ENCODE results near the gene INPP5D.

The INPP5D gene

GRCh38 chr2:233074106-233074505 lies 14.0 kb downstream of the INPP5D start:
- H3K4me1 ChIP-seq (ENCODE audit: control insufficient read depth, insufficient read depth, low read length), result peaks cover 8% of the 10 kb centered on the region
- no peak overlapping the region for H3K9ac ChIP-seq (ENCODE audit: low read length)
- no peaks in the 10 kb centered on the region for H3K36me3 ChIP-seq (ENCODE audit: control insufficient read depth, insufficient read depth, low read length)
- H3K4me3 ChIP-seq (ENCODE audit: low read length), result no peak overlapping the region
- H3K9me3 ChIP-seq (ENCODE audit: control insufficient read depth, low read length), result no peaks in the 10 kb centered on the region
- H3K27me3 ChIP-seq (ENCODE audit: control insufficient read depth, insufficient read depth, low read length), result no peaks in the 10 kb centered on the region

- Histone ChIP-seq H3K36me3 (ENCODE audit: control insufficient read depth, insufficient read depth, low read length) (no peaks in the 10 kb centered on the region), H3K4me1 (ENCODE audit: control insufficient read depth, insufficient read depth, low read length) (peaks cover 8% of the 10 kb centered on the region), H3K9ac (ENCODE audit: low read length) (no peak overlapping the region), H3K9me3 (ENCODE audit: control insufficient read depth, low read length) (no peaks in the 10 kb centered on the region), H3K4me3 (ENCODE audit: low read length) (no peak overlapping the region), H3K27me3 (ENCODE audit: control insufficient read depth, insufficient read depth, low read length) (no peaks in the 10 kb centered on the region)
These were observed 15.2 kb downstream of the INPP5D start for GRCh38 chr2:233075141-233075965.

- Histone ChIP-seq H3K4me1 (ENCODE audit: control insufficient read depth, insufficient read depth, low read length) (peaks cover 8% of the 10 kb centered on the region), H3K9ac (ENCODE audit: low read length) (no peak overlapping the region), H3K27me3 (ENCODE audit: control insufficient read depth, insufficient read depth, low read length) (no peaks in the 10 kb centered on the region), H3K9me3 (ENCODE audit: control insufficient read depth, low read length) (no peaks in the 10 kb centered on the region), H3K4me3 (ENCODE audit: low read length) (no peak overlapping the region), H3K36me3 (ENCODE audit: control insufficient read depth, insufficient read depth, low read length) (no peaks in the 10 kb centered on the region)
These were observed 15.8 kb downstream of the INPP5D start for GRCh38 chr2:233075966-233076339.

- H3K4me1 ChIP-seq (ENCODE audit: control insufficient read depth, insufficient read depth, low read length), result peaks cover 8% of the 10 kb centered on the region
- H3K9me3 ChIP-seq (ENCODE audit: control insufficient read depth, low read length), result no peaks in the 10 kb centered on the region
- H3K36me3 ChIP-seq (ENCODE audit: control insufficient read depth, insufficient read depth, low read length), result no peaks in the 10 kb centered on the region
- H3K27me3 ChIP-seq (ENCODE audit: control insufficient read depth, insufficient read depth, low read length), result no peaks in the 10 kb centered on the region
- H3K4me3 ChIP-seq (ENCODE audit: low read length), result no peak overlapping the region
- H3K9ac ChIP-seq (ENCODE audit: low read length), result no peak overlapping the region
These were observed 16.6 kb downstream of the INPP5D start for GRCh38 chr2:233076749-233077148.

GRCh38 chr2:233079473-233079877 lies 19.3 kb downstream of the INPP5D start:
- H3K9me3 ChIP-seq (ENCODE audit: control insufficient read depth, low read length), result no peaks in the 10 kb centered on the region
- H3K27me3 ChIP-seq (ENCODE audit: control insufficient read depth, insufficient read depth, low read length), result no peaks in the 10 kb centered on the region
- no peaks in the 10 kb centered on the region for H3K36me3 ChIP-seq (ENCODE audit: control insufficient read depth, insufficient read depth, low read length)
- H3K4me3 ChIP-seq (ENCODE audit: low read length), result no peak overlapping the region
- H3K9ac ChIP-seq (ENCODE audit: low read length), result no peak overlapping the region
- peaks cover 8% of the 10 kb centered on the region for H3K4me1 ChIP-seq (ENCODE audit: control insufficient read depth, insufficient read depth, low read length)

GRCh38 chr2:233079953-233080835 lies 20.1 kb downstream of the INPP5D start:
- Histone ChIP-seq H3K27me3 (ENCODE audit: control insufficient read depth, insufficient read depth, low read length) (no peaks in the 10 kb centered on the region), H3K9ac (ENCODE audit: low read length) (no peak overlapping the region), H3K36me3 (ENCODE audit: control insufficient read depth, insufficient read depth, low read length) (no peaks in the 10 kb centered on the region), H3K4me1 (ENCODE audit: control insufficient read depth, insufficient read depth, low read length) (peaks cover 8% of the 10 kb centered on the region), H3K9me3 (ENCODE audit: control insufficient read depth, low read length) (no peaks in the 10 kb centered on the region), H3K4me3 (ENCODE audit: low read length) (no peak overlapping the region)

GRCh38 chr2:233080836-233081229 lies 20.7 kb downstream of the INPP5D start:
- H3K4me1 ChIP-seq (ENCODE audit: control insufficient read depth, insufficient read depth, low read length), result peaks cover 5% of the 10 kb centered on the region

GRCh38 chr2:233081232-233081730 lies 21.1 kb downstream of the INPP5D start:
- Histone ChIP-seq H3K4me1 (ENCODE audit: control insufficient read depth, insufficient read depth, low read length) (peaks cover under 1% of the 10 kb centered on the region), H3K9me3 (ENCODE audit: control insufficient read depth, low read length) (no peaks in the 10 kb centered on the region), H3K27me3 (ENCODE audit: control insufficient read depth, insufficient read depth, low read length) (no peaks in the 10 kb centered on the region), H3K36me3 (ENCODE audit: control insufficient read depth, insufficient read depth, low read length) (no peaks in the 10 kb centered on the region), H3K9ac (ENCODE audit: low read length) (no peak overlapping the region), H3K4me3 (ENCODE audit: low read length) (no peak overlapping the region)

More at GRCh38 chr2:233080836-233081229, 20.7 kb downstream of the INPP5D start:
- Histone ChIP-seq H3K9me3 (ENCODE audit: control insufficient read depth, low read length) (no peaks in the 10 kb centered on the region), H3K4me3 (ENCODE audit: low read length) (no peak overlapping the region), H3K27me3 (ENCODE audit: control insufficient read depth, insufficient read depth, low read length) (no peaks in the 10 kb centered on the region), H3K36me3 (ENCODE audit: control insufficient read depth, insufficient read depth, low read length) (no peaks in the 10 kb centered on the region), H3K9ac (ENCODE audit: low read length) (no peak overlapping the region)

GRCh38 chr2:233081731-233082221 lies 21.6 kb downstream of the INPP5D start:
- H3K9ac ChIP-seq (ENCODE audit: low read length), result no peak overlapping the region
- no peaks in the 10 kb centered on the region for H3K9me3 ChIP-seq (ENCODE audit: control insufficient read depth, low read length)
- H3K36me3 ChIP-seq (ENCODE audit: control insufficient read depth, insufficient read depth, low read length), result no peaks in the 10 kb centered on the region
- H3K27me3 ChIP-seq (ENCODE audit: control insufficient read depth, insufficient read depth, low read length), result no peaks in the 10 kb centered on the region
- H3K4me3 ChIP-seq (ENCODE audit: low read length), result no peak overlapping the region
- H3K4me1 ChIP-seq (ENCODE audit: control insufficient read depth, insufficient read depth, low read length), result no peaks in the 10 kb centered on the region

- Histone ChIP-seq H3K36me3 (ENCODE audit: control insufficient read depth, insufficient read depth, low read length) (no peaks in the 10 kb centered on the region), H3K4me3 (ENCODE audit: low read length) (no peak overlapping the region), H3K4me1 (ENCODE audit: control insufficient read depth, insufficient read depth, low read length) (no peaks in the 10 kb centered on the region), H3K9ac (ENCODE audit: low read length) (no peak overlapping the region), H3K9me3 (ENCODE audit: control insufficient read depth, low read length) (no peaks in the 10 kb centered on the region), H3K27me3 (ENCODE audit: control insufficient read depth, insufficient read depth, low read length) (no peaks in the 10 kb centered on the region)
These were observed 22.2 kb downstream of the INPP5D start for GRCh38 chr2:233082222-233082930.

- Histone ChIP-seq H3K4me1 (ENCODE audit: control insufficient read depth, insufficient read depth, low read length) (no peaks in the 10 kb centered on the region), H3K9me3 (ENCODE audit: control insufficient read depth, low read length) (no peaks in the 10 kb centered on the region), H3K36me3 (ENCODE audit: control insufficient read depth, insufficient read depth, low read length) (no peaks in the 10 kb centered on the region), H3K9ac (ENCODE audit: low read length) (no peak overlapping the region), H3K27me3 (ENCODE audit: control insufficient read depth, insufficient read depth, low read length) (no peaks in the 10 kb centered on the region), H3K4me3 (ENCODE audit: low read length) (no peak overlapping the region)
These were observed 23.0 kb downstream of the INPP5D start for GRCh38 chr2:233082931-233083755.
